Neuronal stem cell (in vitro differentiated cells): ENCODE results near the gene RTL5.

Source experiments
- DNase-seq: peaks from one replicate; pipeline ENCODE4 v3.0.0-alpha.2; 2013; ENCODE audit warnings: low spot score
- H2AFZ ChIP-seq: one replicate; pipeline ENCODE4 v1.6.1; 2013; ENCODE audit warnings: mild to moderate bottlenecking, low read length, inconsistent platforms
- H2AK5ac ChIP-seq: 2 replicates; pipeline ENCODE4 v1.6.1; 2013; ENCODE audit warnings: low read depth, mild to moderate bottlenecking, inconsistent platforms, low read length, moderate library complexity, mixed read lengths
- H2BK120ac ChIP-seq: 2 replicates; pipeline ENCODE4 v1.6.1; 2013; ENCODE audit warnings: low read depth, mild to moderate bottlenecking, inconsistent platforms, low read length, moderate library complexity, mixed read lengths
- H2BK12ac ChIP-seq: one replicate; pipeline ENCODE4 v1.6.1; 2013; ENCODE audit warnings: low read length, inconsistent platforms
- H2BK15ac ChIP-seq: 2 replicates; pipeline ENCODE4 v1.6.1; 2013; ENCODE audit warnings: mild to moderate bottlenecking, low read length, inconsistent platforms, mixed read lengths
- H2BK5ac ChIP-seq: one replicate; pipeline ENCODE4 v1.6.1; 2013; ENCODE audit warnings: inconsistent platforms, mild to moderate bottlenecking, low read length, moderate library complexity
- H3K14ac ChIP-seq: one replicate; pipeline ENCODE4 v1.6.1; 2013; ENCODE audit warnings: low read length, inconsistent platforms
- H3K18ac ChIP-seq: 2 replicates; pipeline ENCODE4 v1.6.1; 2013; ENCODE audit warnings: low read length, inconsistent platforms
- H3K23ac ChIP-seq: 2 replicates; pipeline ENCODE4 v1.6.1; 2013; ENCODE audit warnings: low read depth, mild to moderate bottlenecking, mixed read lengths, low read length, inconsistent platforms; ENCODE audit not compliant: poor library complexity
- H3K27ac ChIP-seq: replicated peaks from 3 replicates; pipeline ENCODE4 v1.5.1; 2013; ENCODE audit warnings: low read length, inconsistent platforms
- H3K27me3 ChIP-seq, 3 experiments: 2 replicates each; pipeline ENCODE4 v1.6.1; 2013; ENCODE audit warnings: low read length in 3 of 3, mild to moderate bottlenecking in 2 of 3, inconsistent platforms in 1 of 3, low read depth in 1 of 3, mixed read lengths in 1 of 3, moderate library complexity in 1 of 3; ENCODE audit not compliant: control insufficient read depth in 3 of 3, insufficient read depth in 3 of 3
- H3K36me3 ChIP-seq, 2 donors: replicated peaks in 1 of 2; 2 replicates each; pipeline ENCODE4 v1.6.1; 2013; ENCODE audit warnings: low read length in 2 of 2; ENCODE audit not compliant: control insufficient read depth in 2 of 2, insufficient read depth in 2 of 2
- H3K4ac ChIP-seq: 2 replicates; pipeline ENCODE4 v1.6.1; 2013; ENCODE audit warnings: inconsistent platforms, mild to moderate bottlenecking, low read length, moderate library complexity
- H3K4me1 ChIP-seq, 2 donors: 1 replicate in 1 of 2; 2 replicates in 1 of 2; pipeline ENCODE4 v1.6.1; 2013; ENCODE audit warnings: low read length in 2 of 2, low read depth in 1 of 2; ENCODE audit not compliant: control insufficient read depth in 2 of 2, insufficient read depth in 1 of 2
- H3K4me2 ChIP-seq: one replicate; pipeline ENCODE4 v1.6.1; 2013; ENCODE audit warnings: mild to moderate bottlenecking, low read length, inconsistent platforms; ENCODE audit not compliant: insufficient read depth, poor library complexity, severe bottlenecking
- H3K4me3 ChIP-seq, 2 donors: 2 replicates each; pipeline ENCODE4 v1.5.1; 2013; ENCODE audit warnings: low read length in 2 of 2, mild to moderate bottlenecking in 2 of 2, inconsistent platforms in 1 of 2, moderate library complexity in 1 of 2
- H3K79me1 ChIP-seq: one replicate; pipeline ENCODE4 v1.6.1; 2013; ENCODE audit warnings: low read depth, mild to moderate bottlenecking, inconsistent platforms, low read length, moderate library complexity
- H3K9ac ChIP-seq: one replicate; pipeline ENCODE4 v1.6.1; 2013; ENCODE audit warnings: mild to moderate bottlenecking, low read depth, low read length, inconsistent platforms; ENCODE audit not compliant: poor library complexity
- H3K9me3 ChIP-seq, 2 donors: replicated peaks in 1 of 2; 2 replicates each; pipeline versions ENCODE3 to v1.6.1; 2013; ENCODE audit warnings: low read length in 2 of 2, mild to moderate bottlenecking in 2 of 2, inconsistent platforms in 1 of 2, low read depth in 1 of 2, mixed read lengths in 1 of 2, moderate library complexity in 1 of 2; ENCODE audit not compliant: control insufficient read depth in 2 of 2, insufficient read depth in 1 of 2
- H4K8ac ChIP-seq: one replicate; pipeline ENCODE4 v1.6.1; 2013; ENCODE audit warnings: low read depth, mild to moderate bottlenecking, inconsistent platforms, low read length, moderate library complexity
- H4K91ac ChIP-seq: one replicate; pipeline ENCODE4 v1.6.1; 2013; ENCODE audit warnings: low read length, low read depth, mild to moderate bottlenecking, inconsistent platforms; ENCODE audit not compliant: poor library complexity
- WGBS, 2 donors: extraction: QIAGEN DNeasy Blood & Tissue Kit; methylation state at CpG; one replicate each; pipeline ENCODE4 v1.1.7; 2013; ENCODE audit warnings: missing lambda C conversion rate in 2 of 2, mixed read lengths in 1 of 2; ENCODE audit not compliant: insufficient read length in 2 of 2, insufficient replicate concordance in 1 of 2; ENCODE audit errors: extremely low coverage in 2 of 2; 5-methylcytosine and 5-hydroxymethylcytosine counted together

Gene RTL5

GRCh38 chrX:72129661-72130060 is 2.1 kb downstream of the RTL5 start:
- no peak overlapping the region for H2BK15ac ChIP-seq
- H3K4me2 ChIP-seq: no peak overlapping the region
- no peak for DNase-seq
- H3K79me1 ChIP-seq: peaks cover 2% of the 10 kb centered on the region
- H2BK120ac ChIP-seq: no peak overlapping the region
- peaks cover 12 to 14% of the 10 kb centered on the region in 2 donors for H3K4me1 ChIP-seq
- no peak overlapping the region for H3K18ac ChIP-seq
- no peak overlapping the region for H4K91ac ChIP-seq
- H3K4me3 ChIP-seq: no peak overlapping the region
- H3K27me3 ChIP-seq: no peaks in the 10 kb centered on the region
- H3K9ac ChIP-seq: no peak overlapping the region
- H3K27ac ChIP-seq: no peak overlapping the region
- H3K36me3 ChIP-seq: peaks cover 5 to 44% of the 10 kb centered on the region in 2 donors
- peaks cover 5 to 20% of the 10 kb centered on the region in 2 donors for H3K9me3 ChIP-seq
- H2BK12ac ChIP-seq: no peak overlapping the region
- no peak overlapping the region for H3K23ac ChIP-seq
- no peak overlapping the region for H2BK5ac ChIP-seq
- H2AFZ ChIP-seq: no peak overlapping the region
- no peak overlapping the region for H2AK5ac ChIP-seq
- H3K4ac ChIP-seq: no peak overlapping the region
- no peak overlapping the region for H4K8ac ChIP-seq
- no peak overlapping the region for H3K14ac ChIP-seq
- no CpG with 5 or more reads among the region's 16 CpGs for WGBS, 2 donors

DNA sequence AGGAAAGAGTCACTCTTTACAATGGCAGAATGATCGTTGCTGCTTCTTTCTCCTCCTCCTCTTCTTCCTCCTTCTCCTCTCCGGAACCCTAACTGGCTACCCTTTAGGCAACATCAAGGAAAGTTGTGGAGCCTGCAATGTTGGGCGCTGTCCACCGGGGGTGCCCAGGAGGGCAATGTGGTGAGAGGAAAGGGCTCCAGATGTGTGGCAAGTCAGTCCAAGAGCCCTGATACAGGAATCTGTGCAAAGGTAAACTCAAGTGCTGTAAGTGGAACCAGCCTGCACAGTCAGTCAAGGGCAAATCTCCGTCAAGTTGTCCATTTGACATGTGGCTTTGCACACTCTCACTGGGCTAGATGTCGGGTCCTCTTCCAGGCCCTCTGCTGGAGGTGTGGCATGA is 2.8 kb downstream of the RTL5 start:
- Histone ChIP-seq H2BK12ac (no peak overlapping the region), H2AFZ (no peak overlapping the region), H3K4me1 (peaks cover 18 to 22% of the 10 kb centered on the region in 2 donors), H4K8ac (no peak overlapping the region), H3K23ac (no peak overlapping the region), H2BK5ac (no peak overlapping the region), H3K9me3 (peaks cover 5 to 20% of the 10 kb centered on the region in 2 donors), H2AK5ac (no peak overlapping the region), H3K4ac (no peak overlapping the region), H3K36me3 (peaks cover 5 to 36% of the 10 kb centered on the region in 2 donors), H2BK120ac (no peak overlapping the region), H3K4me3 (no peak overlapping the region), H4K91ac (no peak overlapping the region), H3K79me1 (peaks cover 2% of the 10 kb centered on the region), H3K27me3 (no peaks in the 10 kb centered on the region), H2BK15ac (no peak overlapping the region), H3K4me2 (no peak overlapping the region), H3K27ac (no peak overlapping the region), H3K14ac (no peak overlapping the region), H3K9ac (no peak overlapping the region), H3K18ac (no peak overlapping the region)
- no peak for DNase-seq
- WGBS, 2 donors: no CpG with 5 or more reads among the region's 6 CpGs

DNA sequence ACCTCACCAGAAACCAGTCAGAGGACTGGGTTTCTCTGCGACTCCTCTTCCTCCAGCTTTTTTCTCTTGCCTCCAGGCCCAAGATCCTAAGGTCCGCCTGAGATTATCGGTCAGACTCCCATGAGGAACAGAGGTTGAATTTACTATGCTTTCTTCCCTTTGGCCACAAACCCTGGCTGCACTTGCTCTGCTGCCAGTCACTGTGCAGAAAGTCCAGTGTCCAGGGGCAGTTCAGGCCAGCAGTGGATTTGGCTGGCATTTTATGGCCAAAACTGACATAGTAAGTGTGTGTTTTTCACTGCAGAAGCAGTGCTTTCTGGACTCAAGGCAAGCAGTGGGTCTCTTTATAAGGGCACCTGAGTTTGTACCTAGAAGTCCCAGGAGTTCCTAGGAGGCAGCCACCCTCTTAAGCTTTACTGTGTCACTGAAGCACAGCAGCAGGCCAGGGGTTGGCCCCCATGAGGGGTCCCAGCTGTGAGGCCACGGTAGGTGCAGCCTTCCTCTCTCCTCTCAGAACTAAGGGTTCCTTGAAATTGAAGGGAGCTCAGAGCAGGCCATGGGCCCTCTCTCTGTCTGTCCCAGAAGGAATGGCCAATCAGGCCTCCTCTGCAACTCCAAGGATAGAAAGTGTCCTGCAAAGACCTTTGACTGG is 3.4 kb downstream of the RTL5 start:
- H2BK120ac ChIP-seq: no peak overlapping the region
- no peak overlapping the region for H2BK15ac ChIP-seq

DNA sequence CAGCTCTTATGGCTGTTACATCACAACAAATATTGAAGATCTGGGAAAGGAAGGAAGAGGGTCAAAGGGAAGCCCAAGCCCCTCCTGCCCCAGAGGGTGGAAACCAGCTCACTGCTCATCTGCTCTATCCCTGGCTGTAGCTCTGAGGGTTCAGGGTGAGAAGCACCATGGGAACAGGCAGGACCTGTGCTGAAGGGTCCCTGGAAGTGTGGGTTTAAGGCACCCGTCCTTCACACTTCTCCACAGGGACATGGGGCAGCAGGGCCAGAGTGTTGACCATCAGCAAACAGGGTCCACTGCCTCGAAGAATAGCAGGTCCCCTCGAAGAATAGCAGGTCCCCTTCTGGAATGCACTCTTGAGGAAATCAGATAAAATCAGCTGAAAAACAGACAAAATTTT is 4.4 kb downstream of the RTL5 start:
- Histone ChIP-seq H2BK15ac (no peak overlapping the region), H3K79me1 (peaks cover 2% of the 10 kb centered on the region), H2BK5ac (no peak overlapping the region), H3K9ac (no peak overlapping the region), H3K4me3 (no peak overlapping the region), H3K4me2 (no peak overlapping the region), H3K4ac (no peak overlapping the region), H4K8ac (no peak overlapping the region), H2AK5ac (no peak overlapping the region), H3K36me3 (peaks cover 5 to 22% of the 10 kb centered on the region in 2 donors), H3K23ac (no peak overlapping the region), H3K18ac (no peak overlapping the region), H2AFZ (no peak overlapping the region), H2BK120ac (no peak overlapping the region), H3K27ac (no peak overlapping the region), H2BK12ac (no peak overlapping the region), H3K27me3 (no peaks in the 10 kb centered on the region), H3K4me1 (peaks cover 24 to 30% of the 10 kb centered on the region in 2 donors), H4K91ac (no peak overlapping the region), H3K14ac (no peak overlapping the region), H3K9me3 (peaks cover 5 to 20% of the 10 kb centered on the region in 2 donors)
- no CpG with 5 or more reads among the region's 3 CpGs for WGBS, 2 donors
- DNase-seq: no peak

More for the DNA sequence above, 3.4 kb downstream of the RTL5 start:
- no peak overlapping the region for H2BK5ac ChIP-seq
- no peak overlapping the region for H3K14ac ChIP-seq
- H3K27me3 ChIP-seq: no peaks in the 10 kb centered on the region
- no peak overlapping the region for H2AFZ ChIP-seq
- H3K79me1 ChIP-seq: peaks cover 2% of the 10 kb centered on the region
- no peak overlapping the region for H4K91ac ChIP-seq
- no peak overlapping the region for H3K4ac ChIP-seq
- no peak overlapping the region for H2BK12ac ChIP-seq
- no peak overlapping the region for H3K4me3 ChIP-seq
- no CpG with 5 or more reads among the region's 4 CpGs for WGBS, 2 donors
- no peak overlapping the region for H3K23ac ChIP-seq
- H3K9me3 ChIP-seq: peaks cover 5 to 20% of the 10 kb centered on the region in 2 donors
- peaks cover 21 to 24% of the 10 kb centered on the region in 2 donors for H3K4me1 ChIP-seq
- H3K18ac ChIP-seq: no peak overlapping the region
- no peak overlapping the region for H3K9ac ChIP-seq
- H4K8ac ChIP-seq: no peak overlapping the region
- no peak overlapping the region for H2AK5ac ChIP-seq
- DNase-seq: no peak
- peak overlapping the region; percentile 32 for H3K27ac ChIP-seq
- peaks cover 5 to 30% of the 10 kb centered on the region in 2 donors for H3K36me3 ChIP-seq
- H3K4me2 ChIP-seq: no peak overlapping the region
